ENCODE measurements around the gene TMEM14B.
"Not testable (repeated sequence)": the region's sequence is repeated elsewhere in the genome, so short reads cannot be mapped to it uniquely, and the experiment has no call there.

TMEM14B gene

DNA sequence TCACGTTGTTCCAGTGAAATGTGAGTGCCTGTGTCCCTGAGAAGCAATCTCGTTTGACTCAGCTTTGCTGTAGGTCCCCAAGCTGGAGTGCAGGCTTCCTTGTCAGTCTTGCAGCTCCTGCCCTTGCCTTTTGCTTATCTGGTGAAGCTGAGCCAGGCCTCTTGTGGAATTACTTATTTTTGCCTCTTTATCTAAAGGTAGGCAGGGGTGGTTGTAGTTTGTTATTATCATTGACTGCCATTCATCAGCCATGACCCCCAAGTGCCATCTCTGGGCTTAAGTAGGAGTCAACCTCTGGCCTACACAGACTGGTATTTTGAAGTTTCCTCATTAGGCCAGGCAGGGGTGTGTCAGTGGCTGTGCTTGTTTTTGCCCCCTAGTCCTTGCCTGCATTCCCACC, 2.1 kb downstream of the TMEM14B start:
- DNase-seq, result no peak

DNA sequence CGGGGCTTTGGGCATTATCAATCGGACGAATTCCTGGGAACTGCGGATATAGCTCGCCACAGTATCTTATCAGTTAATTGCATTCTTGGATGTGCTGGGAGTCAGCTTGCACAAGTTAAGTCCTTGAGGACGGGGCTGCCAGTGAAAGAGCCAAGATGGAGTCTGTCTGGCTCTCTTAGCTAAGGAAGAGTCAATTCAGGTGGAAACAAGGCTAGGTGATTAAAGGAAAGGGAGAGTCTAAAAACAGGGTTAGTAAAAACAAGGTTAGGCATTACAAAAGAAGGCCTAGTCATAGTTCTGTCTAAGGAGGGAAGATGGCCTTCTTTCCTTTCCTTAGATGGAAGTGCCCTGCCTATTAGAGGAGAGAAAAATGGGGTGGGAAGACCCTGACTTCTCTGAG, 3.0 kb downstream of the TMEM14B start:
- DNase-seq, result not testable (repeated sequence)

DNA sequence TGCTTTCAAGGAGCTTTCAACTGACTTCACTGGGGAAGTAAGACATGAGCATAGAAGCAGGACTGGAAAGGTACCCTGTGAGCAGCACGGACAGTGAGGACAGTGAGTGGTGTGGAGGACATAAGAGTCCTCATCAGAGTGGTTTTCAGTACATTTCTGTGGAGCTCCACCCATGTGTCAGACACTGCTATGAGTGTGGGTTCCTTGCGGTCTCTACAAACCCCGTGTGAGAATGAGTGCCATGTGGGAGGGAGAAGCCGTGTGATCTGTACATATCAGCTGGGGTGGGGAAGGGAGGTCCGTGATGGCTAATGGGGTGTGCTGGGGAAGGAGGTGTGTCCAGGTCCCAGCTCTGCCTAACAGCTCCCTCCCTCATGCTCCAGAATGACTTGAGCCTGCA, 4.2 kb downstream of the TMEM14B start:
- DNase-seq, result not testable (repeated sequence)

DNA sequence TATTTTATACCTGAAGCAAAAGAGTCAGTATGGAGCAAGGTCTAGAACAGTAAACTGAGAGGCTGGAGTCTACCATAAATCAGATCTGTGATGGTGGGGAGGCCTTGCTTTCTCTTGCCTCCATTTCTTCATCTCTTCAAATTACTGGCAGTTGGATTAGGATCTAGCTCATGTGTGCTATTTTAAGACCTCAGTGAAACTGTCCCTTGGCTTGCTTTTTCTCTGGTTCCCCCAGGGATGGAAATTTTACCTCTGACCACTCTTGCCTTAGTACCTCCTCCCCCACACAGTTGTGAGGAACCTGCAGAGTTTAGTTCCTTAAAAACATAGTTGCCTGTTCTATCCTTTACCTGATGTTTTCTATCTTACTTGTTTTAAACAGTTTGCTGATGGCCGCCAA, 8.5 kb downstream of the TMEM14B start:
- DNase-seq, result no peak

DNA sequence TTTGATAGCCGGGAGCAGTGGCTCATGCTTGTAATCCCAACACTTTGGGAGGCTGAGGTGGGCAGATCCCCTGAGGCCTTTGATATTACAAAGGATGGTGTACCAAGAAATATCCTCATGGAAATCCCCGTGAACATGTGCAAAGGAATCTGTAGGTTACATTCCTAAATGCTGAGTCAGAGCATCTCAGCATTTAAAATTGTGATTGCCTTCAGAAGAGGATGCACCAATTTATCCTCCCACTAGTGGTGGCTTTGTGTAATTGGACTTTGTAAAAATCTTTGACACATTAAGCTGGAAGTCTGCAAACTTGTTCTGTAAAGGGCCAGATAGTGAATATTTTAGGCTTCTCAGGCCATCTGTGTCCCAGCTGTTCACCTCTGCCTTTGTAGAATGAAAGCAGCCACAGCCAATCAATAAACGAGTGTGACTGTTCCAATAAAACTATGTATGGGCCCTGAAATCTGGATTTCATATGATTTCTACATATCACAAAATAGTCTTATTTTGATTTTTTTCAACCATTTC, 11.8 kb downstream of the TMEM14B start:
- no peak for DNase-seq

DNA sequence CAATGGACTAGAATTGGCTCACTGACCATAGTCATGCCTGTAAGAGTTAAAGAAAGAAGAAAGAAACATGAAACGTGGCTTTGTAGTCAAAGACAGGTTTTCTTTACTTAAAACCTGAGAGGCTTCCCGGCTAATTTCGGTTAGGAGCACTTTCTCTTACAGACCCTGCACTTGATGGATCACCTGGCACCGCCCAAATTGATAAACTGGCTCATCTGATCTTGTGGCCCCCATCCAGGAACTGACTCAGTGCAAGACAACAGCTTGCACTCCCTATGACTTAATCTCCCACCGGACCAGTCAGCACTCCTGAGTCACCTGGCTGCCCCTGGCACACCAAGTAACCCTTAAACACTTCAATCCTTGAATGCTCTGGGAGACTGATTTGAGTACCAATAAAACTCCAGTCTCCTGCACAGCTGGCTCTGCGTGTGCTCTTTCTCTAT, 12.3 kb downstream of the TMEM14B start:
- no peak for DNase-seq

DNA sequence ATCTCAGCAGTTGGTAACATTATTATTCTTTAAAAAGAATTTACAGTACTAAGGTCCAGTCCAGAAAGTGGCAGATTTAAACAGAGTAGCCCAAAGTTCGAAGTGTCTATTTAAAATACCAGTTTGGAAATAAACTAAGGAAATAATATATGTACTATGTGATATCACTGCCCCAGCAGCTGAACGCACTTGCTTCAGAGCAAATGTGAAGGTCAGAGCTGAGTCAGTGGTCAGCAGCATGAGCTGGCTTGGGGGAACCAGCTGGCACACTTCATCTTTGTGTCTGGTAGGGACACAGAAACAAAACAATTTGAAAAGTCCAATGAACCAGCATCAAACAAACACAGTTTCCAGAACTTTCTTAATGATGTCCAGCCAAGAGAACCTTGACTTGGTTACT, 15.4 kb downstream of the TMEM14B start:
- DNase-seq, result no peak

DNA sequence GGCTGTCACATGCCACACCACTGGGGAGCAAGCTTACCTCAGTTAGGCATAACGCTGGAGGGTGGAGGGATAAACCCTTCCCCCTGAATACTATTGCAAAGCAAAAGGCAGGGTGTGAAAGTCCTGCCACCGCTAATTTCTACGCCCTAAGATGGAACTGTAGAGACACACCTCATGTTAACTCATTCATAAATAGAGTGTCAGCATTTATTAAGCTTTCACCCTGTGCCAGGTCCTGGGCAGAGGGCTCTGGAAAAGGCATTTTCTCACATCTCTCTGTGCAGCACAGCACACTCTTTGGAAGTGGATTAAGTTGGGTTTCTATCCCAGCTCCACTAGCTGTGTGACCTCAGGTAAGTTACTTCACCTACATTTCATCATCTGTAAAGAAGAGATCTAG, 21.8 kb downstream of the TMEM14B start:
- no peak for DNase-seq

DNA sequence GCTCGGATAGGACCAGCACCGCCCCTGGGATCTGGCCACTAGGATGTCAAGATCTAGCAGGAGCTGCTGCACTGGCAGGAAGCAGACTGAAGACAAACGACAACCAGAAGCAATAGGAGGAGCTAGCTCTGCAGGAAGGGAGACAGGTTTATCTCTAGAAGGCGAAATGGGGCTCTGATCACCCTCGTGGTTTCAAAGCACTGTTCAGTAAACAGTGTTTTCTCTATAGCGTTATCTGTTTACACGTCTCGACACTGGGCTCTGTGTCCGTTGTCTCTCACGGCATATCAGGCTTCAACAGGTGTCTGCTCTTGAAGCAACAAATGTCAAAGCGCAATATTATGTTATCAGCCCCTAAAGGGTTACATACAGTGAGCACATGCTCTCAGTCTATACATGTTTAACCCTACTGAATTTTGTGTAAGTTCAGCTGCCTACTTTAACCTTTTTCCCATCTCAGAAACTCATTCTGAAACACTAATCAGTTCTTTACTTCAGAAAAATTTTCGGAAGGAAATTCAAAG, 23.8 kb downstream of the TMEM14B start:
- no peak for DNase-seq

DNA sequence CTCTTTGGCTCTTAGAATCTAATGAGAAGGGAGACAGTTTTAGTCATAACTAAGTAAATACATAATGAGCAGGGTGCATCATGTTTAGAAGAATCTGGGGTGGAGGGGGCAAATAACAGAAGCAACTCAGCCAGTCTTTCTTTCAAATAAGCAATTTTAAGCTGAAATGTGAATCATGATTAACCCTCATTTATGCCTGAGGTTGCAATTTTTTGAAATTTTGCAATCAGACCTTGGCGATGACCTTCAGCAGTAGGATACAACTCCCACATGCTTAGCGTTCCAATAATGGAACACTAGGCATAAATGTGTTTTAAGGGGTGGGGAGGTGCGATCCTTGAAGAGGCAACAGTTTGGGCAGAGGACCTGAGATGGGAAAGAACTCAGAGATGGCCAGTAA, 30.6 kb downstream of the TMEM14B start:
- no peak for DNase-seq

DNA sequence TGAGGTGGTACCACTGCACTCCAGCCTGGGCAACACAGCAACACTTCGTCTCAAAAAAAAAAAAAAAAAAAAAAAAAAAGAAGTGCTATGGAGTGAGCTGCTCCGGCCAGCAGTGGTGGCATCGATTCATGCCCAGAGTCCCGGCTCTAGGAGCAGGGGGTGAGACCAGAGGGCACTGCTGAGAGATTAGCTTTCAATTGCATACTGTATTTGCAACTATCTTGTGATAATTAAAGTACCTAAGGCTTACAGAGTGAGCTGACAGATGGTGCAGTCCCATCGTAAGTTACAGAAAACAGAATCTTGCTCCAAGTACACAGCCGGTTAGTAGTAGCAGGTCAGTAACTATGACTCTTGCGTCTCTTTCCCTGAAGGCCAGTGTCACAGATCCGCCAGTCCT, 31.5 kb downstream of the TMEM14B start:
- DNase-seq, result no peak

DNA sequence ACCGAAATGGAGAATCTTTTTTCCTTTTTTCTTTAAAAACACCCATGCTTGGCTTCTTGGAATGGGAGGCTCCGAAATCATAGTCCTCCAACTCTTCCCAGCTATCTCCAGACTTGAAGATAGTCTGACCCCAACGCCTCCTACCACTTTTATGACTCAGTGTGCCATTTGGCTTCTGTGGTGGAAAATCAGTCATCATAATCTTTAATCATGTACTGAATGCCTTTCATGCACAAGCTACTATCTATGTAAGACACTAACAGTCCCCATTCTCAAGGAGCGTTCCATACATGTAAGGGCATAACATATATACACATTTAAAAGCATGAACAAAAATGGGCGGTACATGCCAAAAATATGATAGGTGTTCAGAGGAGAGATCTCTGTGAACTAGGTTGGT, 44.1 kb downstream of the TMEM14B start:
- no peak for DNase-seq

DNA sequence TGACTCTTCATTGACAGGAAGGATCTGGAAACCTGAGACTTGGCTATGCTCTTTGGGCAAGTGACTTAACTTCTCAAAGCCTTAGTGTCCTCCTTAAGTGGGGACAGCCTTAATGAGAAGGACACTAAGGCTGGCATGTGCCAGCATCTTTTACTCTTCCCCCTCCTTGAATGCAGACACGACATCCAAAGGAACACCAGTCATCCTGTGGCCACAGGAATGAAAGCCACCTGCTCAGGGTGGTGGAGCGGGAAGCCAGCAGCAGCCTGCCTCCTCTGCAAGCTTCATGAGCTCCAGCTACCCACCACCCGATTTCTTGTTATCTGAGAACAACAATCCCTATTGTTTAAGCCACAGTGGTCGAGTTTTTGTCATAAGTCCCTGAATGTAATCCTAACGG, 44.5 kb downstream of the TMEM14B start:
- DNase-seq, result no peak

DNA sequence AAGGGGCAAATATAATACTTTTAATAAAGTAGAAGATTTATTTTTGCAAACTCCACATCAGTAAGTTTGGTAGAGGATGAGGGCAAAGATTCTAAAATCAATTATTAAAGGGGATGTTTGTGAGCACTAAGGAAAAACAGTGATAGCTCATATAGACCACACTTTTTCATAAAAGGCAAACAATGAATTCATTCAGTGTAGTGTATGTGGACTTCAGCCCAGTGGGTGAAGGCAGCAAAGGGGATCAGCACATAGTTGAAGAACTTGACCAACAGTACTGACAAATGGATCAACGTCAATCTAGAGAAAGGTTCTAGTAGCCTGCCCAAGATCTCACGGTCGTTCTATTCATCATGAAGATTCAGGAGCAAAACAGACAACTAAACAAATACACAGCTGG, 45.4 kb downstream of the TMEM14B start:
- no peak for DNase-seq

DNA sequence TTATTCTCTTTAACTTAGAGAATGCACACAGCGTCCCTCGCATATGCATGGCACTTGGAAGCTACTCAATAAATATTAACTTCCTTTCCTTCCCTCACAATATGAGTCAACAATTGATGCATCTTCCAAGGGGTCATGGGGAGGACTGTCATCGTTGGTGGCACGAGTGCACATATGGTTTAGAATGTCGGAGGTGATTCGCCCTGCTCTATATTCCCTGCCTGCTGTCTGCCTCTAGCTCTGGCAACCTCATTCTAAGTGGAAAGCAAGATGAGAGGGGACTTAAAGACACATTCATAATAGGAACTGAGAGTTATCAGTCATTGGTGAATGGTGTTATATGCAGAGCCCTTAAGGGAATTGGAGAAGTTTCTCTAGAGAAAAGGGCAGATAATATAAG, 46.1 kb downstream of the TMEM14B start:
- DNase-seq, result no peak

DNA sequence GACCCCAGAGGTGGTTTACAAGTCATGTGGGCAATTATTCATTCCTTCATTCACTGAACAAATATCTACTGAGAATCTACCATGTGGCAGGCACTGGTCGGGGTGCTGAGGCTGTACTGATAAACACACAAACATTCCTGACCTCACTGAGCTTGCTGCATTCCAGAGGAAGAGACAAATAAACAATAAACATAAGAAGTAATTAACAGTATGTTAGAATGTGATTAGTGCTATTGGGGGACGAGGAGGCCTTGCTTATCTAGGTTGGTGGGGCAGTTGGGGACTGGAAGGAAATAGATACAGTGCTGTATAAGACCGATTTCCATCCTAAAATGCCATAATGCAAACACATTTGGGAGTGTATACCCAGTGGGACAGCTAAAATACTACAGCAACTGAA, 46.6 kb downstream of the TMEM14B start:
- no peak for DNase-seq

DNA sequence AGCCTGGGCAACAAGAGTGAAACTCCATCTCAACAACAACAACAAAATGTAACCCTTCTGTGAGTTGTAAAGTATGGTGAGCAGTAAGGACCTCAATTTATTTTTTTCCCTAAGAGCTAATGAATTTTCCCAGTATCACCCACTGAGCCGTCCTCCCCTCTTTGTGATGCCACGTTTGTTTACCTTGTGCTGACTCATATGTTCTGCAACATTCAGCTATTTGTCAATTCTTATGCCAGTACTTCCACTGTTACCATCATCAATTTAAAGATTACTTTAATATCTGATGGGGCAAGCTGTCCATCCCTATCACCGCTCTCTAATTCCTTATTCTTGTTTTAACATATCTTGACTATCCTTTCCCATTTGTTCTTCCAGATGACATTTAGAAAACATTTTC, 53.2 kb downstream of the TMEM14B start:
- DNase-seq, result no peak

DNA sequence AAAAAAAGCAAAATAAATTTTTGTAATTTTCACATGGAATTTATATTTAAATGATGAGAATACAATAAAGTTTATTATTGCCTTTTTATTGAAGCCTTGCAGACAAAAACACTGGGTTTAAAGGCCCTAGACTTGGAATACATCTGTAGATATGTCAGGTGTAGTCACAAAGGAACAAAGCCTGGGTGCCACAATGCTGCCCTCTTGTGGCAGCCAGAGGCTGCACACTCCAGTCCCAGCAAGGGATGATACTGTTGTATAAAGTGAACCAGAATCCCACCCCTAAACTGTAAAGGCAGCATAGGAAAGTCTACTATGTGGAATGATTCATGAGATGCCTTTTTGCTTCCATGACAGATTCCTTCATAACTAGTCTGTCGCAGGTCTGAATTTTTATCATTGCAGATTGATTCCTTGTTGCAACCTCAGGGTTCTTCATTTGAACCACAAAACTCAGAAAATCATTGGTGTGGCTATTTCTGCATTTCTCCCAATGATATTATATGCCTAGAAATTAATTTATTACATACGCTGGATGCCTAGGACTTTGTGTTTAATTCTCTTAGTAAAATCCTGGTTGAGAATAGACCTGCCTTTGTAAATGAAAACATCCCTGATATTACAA, 53.7 kb downstream of the TMEM14B start:
- peak in 3 of 4 experiments; percentile 6 to 44 (median 29) for DNase-seq
